Trophoblast cell (in vitro differentiated cells and primary cell): ENCODE data around the gene PHOSPHO1.
"Not testable (repeated sequence)": the region's sequence is repeated elsewhere in the genome, so short reads cannot be mapped to it uniquely, and the experiment has no call there.

Source experiments
- DNase-seq, 2 donors: peaks; one replicate each; pipeline ENCODE4 v3.0.0-alpha.2; 2016
- H2AFZ ChIP-seq: 2 replicates; pipeline ENCODE4 v1.6.1; 2013; ENCODE audit warnings: low read length, moderate library complexity, mild to moderate bottlenecking; ENCODE audit not compliant: insufficient read depth, poor library complexity
- H2AK5ac ChIP-seq: 2 replicates; pipeline ENCODE4 v1.6.1; 2013; ENCODE audit warnings: mild to moderate bottlenecking, low read length
- H2BK120ac ChIP-seq: 2 replicates; pipeline ENCODE4 v1.6.1; 2013; ENCODE audit warnings: low read length, mild to moderate bottlenecking, moderate library complexity; ENCODE audit not compliant: insufficient read depth, poor library complexity
- H2BK12ac ChIP-seq: 2 replicates; pipeline ENCODE4 v1.6.1; 2013; ENCODE audit warnings: mild to moderate bottlenecking, low read length, moderate library complexity
- H2BK5ac ChIP-seq: 2 replicates; pipeline ENCODE4 v1.6.1; 2013; ENCODE audit warnings: low read length, low read depth, moderate library complexity, mild to moderate bottlenecking; ENCODE audit not compliant: poor library complexity
- H3K14ac ChIP-seq: 2 replicates; pipeline ENCODE4 v1.6.1; 2013; ENCODE audit warnings: mild to moderate bottlenecking, low read length
- H3K18ac ChIP-seq: 2 replicates; pipeline ENCODE4 v1.6.1; 2013; ENCODE audit warnings: mild to moderate bottlenecking, low read length
- H3K23ac ChIP-seq: 2 replicates; pipeline ENCODE4 v1.6.1; 2013; ENCODE audit warnings: low read length
- H3K27ac ChIP-seq: 2 replicates; pipeline ENCODE4 v1.5.1; 2013; ENCODE audit warnings: low read depth, mild to moderate bottlenecking, inconsistent platforms, low read length, moderate library complexity
- H3K27me3 ChIP-seq: 2 replicates; pipeline ENCODE4 v1.6.1; 2013; ENCODE audit warnings: inconsistent platforms, mild to moderate bottlenecking, low read length, moderate library complexity; ENCODE audit not compliant: insufficient read depth
- H3K36me3 ChIP-seq, 2 experiments: 1 replicate in 1 of 2; 2 replicates in 1 of 2; pipeline ENCODE4 v1.6.1; 2013; ENCODE audit warnings: low read length in 2 of 2, mild to moderate bottlenecking in 2 of 2, moderate library complexity in 1 of 2; ENCODE audit not compliant: insufficient read depth in 2 of 2, control insufficient read depth in 1 of 2
- H3K4ac ChIP-seq: 2 replicates; pipeline ENCODE4 v1.6.1; 2013; ENCODE audit warnings: low read depth, mild to moderate bottlenecking, low read length, moderate library complexity
- H3K4me1 ChIP-seq, 2 experiments: 1 replicate in 1 of 2; 2 replicates in 1 of 2; pipeline ENCODE4 v1.6.1; 2013; ENCODE audit warnings: low read length in 2 of 2, mild to moderate bottlenecking in 2 of 2, moderate library complexity in 1 of 2; ENCODE audit not compliant: insufficient read depth in 2 of 2, control insufficient read depth in 1 of 2
- H3K4me2 ChIP-seq: 2 replicates; pipeline ENCODE4 v1.6.1; 2013; ENCODE audit warnings: inconsistent platforms, mild to moderate bottlenecking, low read length, moderate library complexity
- H3K4me3 ChIP-seq: 2 replicates; pipeline ENCODE4 v1.5.1; 2013; ENCODE audit warnings: mild to moderate bottlenecking, low read depth, low read length, inconsistent platforms
- H3K79me1 ChIP-seq: one replicate; pipeline ENCODE4 v1.6.1; 2013; ENCODE audit warnings: low read length
- H3K79me2 ChIP-seq: 2 replicates; pipeline ENCODE4 v1.6.1; 2013; ENCODE audit warnings: low read length, mild to moderate bottlenecking; ENCODE audit not compliant: control insufficient read depth, insufficient read depth, poor library complexity
- H3K9ac ChIP-seq: 2 replicates; pipeline ENCODE4 v1.6.1; 2013; ENCODE audit warnings: mild to moderate bottlenecking, low read length
- H3K9me3 ChIP-seq: 2 replicates; pipeline ENCODE4 v1.6.1; 2013; ENCODE audit warnings: low read depth, mild to moderate bottlenecking, control low read depth, inconsistent platforms, low read length; ENCODE audit not compliant: insufficient read depth
- H4K12ac ChIP-seq: 2 replicates; pipeline ENCODE4 v1.6.1; 2013; ENCODE audit warnings: low read depth, mild to moderate bottlenecking, low read length, moderate library complexity
- H4K8ac ChIP-seq: 2 replicates; pipeline ENCODE4 v1.6.1; 2013; ENCODE audit warnings: low read depth, mild to moderate bottlenecking, low read length, moderate library complexity
- H4K91ac ChIP-seq: one replicate; pipeline ENCODE4 v1.6.1; 2013; ENCODE audit warnings: low read depth, mild to moderate bottlenecking, low read length, moderate library complexity
- WGBS: extraction: QIAGEN DNeasy Blood & Tissue Kit; methylation state at CpG from one replicate; pipeline ENCODE4 v1.1.7; 2013; ENCODE audit warnings: missing lambda C conversion rate; ENCODE audit not compliant: insufficient read length, insufficient coverage; ENCODE audit errors: extremely low coverage; 5-methylcytosine and 5-hydroxymethylcytosine counted together

PHOSPHO1 gene

DNA sequence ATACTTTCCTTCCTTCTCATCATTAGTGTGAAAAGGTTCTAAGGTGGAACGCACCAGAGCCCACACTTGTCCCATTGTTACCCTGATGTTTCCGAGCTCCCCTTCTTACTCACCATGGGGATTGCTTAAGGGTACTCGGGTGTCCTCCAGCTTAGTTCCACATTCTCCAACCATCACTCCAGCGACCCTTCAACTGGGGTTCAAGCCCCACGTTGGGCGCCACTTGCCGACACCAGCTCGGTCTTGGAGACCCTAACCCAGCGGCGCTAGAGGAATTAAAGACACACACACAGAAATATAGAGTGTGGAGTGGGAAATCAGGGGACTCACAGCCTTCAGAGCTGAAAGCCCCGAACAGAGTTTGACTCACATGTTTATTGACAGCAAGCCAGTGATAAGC lies 54.6 kb downstream of the PHOSPHO1 start:
- DNase-seq, H3K27me3 ChIP-seq, H3K9me3 ChIP-seq, H2AK5ac ChIP-seq, H2BK5ac ChIP-seq, H3K36me3 ChIP-seq, H2BK12ac ChIP-seq, H3K18ac ChIP-seq, H4K8ac ChIP-seq, H3K79me2 ChIP-seq, H4K12ac ChIP-seq, H3K4me3 ChIP-seq, H3K9ac ChIP-seq, H3K23ac ChIP-seq, H3K79me1 ChIP-seq, H3K4ac ChIP-seq, H3K14ac ChIP-seq, H3K4me2 ChIP-seq, H3K4me1 ChIP-seq, H3K27ac ChIP-seq, H2AFZ ChIP-seq, H2BK120ac ChIP-seq, H4K91ac ChIP-seq: not testable (repeated sequence)
- WGBS, result no CpG with 5 or more reads among the region's 11 CpGs
